C4-2B (cell line): Measurements from ENCODE around the gene P2RX1.

Experiments
- ZFX ChIP-seq: fragments of 450-650 bp; IDR thresholded peaks from 2 replicates; pipeline ENCODE4 v1.6.1; 2017
- TF ChIP-seq, protein P1 (sequence below): fragments of 450-650 bp; conservative IDR thresholded peaks from 2 replicates; pipeline ENCODE4 v1.5.1; 2017; ENCODE audit warnings: mild to moderate bottlenecking

DNA sequence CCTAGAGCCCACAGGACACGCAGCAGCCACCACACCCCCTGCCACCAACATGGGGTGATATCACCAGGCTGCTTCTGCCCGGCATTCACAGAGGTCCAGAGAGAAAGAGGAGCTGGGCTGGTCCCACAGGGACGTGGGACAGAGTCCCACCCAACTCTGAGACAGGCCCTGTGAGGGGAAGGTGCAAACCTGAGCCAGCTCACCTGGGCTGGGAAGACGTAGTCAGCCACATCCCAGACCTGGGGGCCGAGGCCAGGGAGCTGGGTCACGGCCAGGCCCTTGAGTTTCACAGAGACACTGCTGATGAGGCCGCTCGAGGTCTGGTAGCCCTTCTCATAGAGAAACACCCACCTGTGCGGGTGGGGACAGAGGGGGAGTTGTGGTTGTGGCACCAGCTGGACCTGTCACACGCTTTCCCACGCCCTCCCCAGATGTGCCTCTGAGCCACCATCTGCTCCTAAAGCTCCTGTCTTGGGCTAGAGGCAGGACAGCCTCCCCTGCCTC is 11.2 kb downstream of the P2RX1 start:
- TF ChIP-seq, protein P1, sequence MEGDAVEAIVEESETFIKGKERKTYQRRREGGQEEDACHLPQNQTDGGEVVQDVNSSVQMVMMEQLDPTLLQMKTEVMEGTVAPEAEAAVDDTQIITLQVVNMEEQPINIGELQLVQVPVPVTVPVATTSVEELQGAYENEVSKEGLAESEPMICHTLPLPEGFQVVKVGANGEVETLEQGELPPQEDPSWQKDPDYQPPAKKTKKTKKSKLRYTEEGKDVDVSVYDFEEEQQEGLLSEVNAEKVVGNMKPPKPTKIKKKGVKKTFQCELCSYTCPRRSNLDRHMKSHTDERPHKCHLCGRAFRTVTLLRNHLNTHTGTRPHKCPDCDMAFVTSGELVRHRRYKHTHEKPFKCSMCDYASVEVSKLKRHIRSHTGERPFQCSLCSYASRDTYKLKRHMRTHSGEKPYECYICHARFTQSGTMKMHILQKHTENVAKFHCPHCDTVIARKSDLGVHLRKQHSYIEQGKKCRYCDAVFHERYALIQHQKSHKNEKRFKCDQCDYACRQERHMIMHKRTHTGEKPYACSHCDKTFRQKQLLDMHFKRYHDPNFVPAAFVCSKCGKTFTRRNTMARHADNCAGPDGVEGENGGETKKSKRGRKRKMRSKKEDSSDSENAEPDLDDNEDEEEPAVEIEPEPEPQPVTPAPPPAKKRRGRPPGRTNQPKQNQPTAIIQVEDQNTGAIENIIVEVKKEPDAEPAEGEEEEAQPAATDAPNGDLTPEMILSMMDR, result no peak
- no peak for TF ChIP-seq ZFX
